PC-3 (cell line): ENCODE measurements around the gene NIT1. TPM values are rescaled to one million over a fixed set of nuclear protein-coding genes. Genes with fewer than 3 reads are reported as not detected.
A peak's percentile ranks its signal among the peaks of the same experiment; 100 is the strongest.

Experiments used
- ATAC-seq: fragments of 200-7000 bp; cut with Tn5 transposase; 2 replicates; pipeline ENCODE4 v1.9.1; 2020; ENCODE audit warnings: mild to moderate bottlenecking, moderate library complexity
- BruUV-seq: library from RNA; stranded (reverse); fragments of 400-500 nt; replicated peaks from 2 replicates; lab custom pipeline; 2021; lab: Mats Ljungman, UMichigan
- CTCF ChIA-PET: fragments of 300-600 bp; sonication (Branson Sonifier 250); formaldehyde crosslinking; loops from one replicate; lab custom pipeline; 2022; ENCODE audit warnings: antibody characterized with exemption; lab: Charles Lee
- POLR2A ChIA-PET: fragments of 300-600 bp; sonication (Branson Sonifier 250); formaldehyde crosslinking; loops from one replicate; lab custom pipeline; 2022; ENCODE audit warnings: antibody characterized with exemption; ENCODE audit not compliant: unreplicated experiment; lab: Charles Lee
- DNase-seq: peaks from one replicate; pipeline ENCODE4 v3.0.0-alpha.2; 2015
- H2AFZ ChIP-seq: fragments of 300-600 bp; sonication (generic); 2 replicates; pipeline ENCODE4 v1.6.0; 2016; ENCODE audit warnings: antibody characterized with exemption, low read length
- H3F3A ChIP-seq: fragments of 300-600 bp; sonication (generic); one replicate; pipeline ENCODE4 v1.6.0; 2017; ENCODE audit warnings: antibody characterized with exemption, low read length, control low read depth, mild to moderate bottlenecking; ENCODE audit not compliant: unreplicated experiment
- H3K27ac ChIP-seq: fragments of 300-600 bp; sonication (generic); 2 replicates; pipeline ENCODE4 v1.5.1; 2016; ENCODE audit warnings: mild to moderate bottlenecking, low read length
- H3K27me3 ChIP-seq: fragments of 300-600 bp; sonication (generic); 2 replicates; pipeline ENCODE4 v1.6.1; 2016; ENCODE audit warnings: low read length, mixed read lengths
- H3K36me3 ChIP-seq: fragments of 300-600 bp; sonication (generic); 2 replicates; pipeline ENCODE4 v1.6.1; 2016; ENCODE audit warnings: low read depth, mixed run types, low read length, mixed read lengths
- H3K4me1 ChIP-seq: fragments of 300-600 bp; sonication (generic); 2 replicates; pipeline ENCODE4 v1.5.1; 2016; ENCODE audit warnings: low read length; ENCODE audit not compliant: insufficient read depth
- H3K4me2 ChIP-seq: fragments of 300-600 bp; sonication (generic); 2 replicates; pipeline ENCODE4 v1.6.0; 2016; ENCODE audit warnings: low read length
- H3K4me3 ChIP-seq: fragments of 300-600 bp; sonication (generic); 2 replicates; pipeline ENCODE4 v1.5.1; 2016; ENCODE audit warnings: mild to moderate bottlenecking, low read length, mixed read lengths
- H3K79me2 ChIP-seq: fragments of 300-600 bp; sonication (generic); 2 replicates; pipeline ENCODE4 v1.6.1; 2017; ENCODE audit warnings: low read length, mixed read lengths
- H3K9ac ChIP-seq: fragments of 300-600 bp; sonication (generic); 2 replicates; pipeline ENCODE4 v1.6.0; 2016; ENCODE audit warnings: mild to moderate bottlenecking, low read length
- H3K9me2 ChIP-seq: fragments of 300-600 bp; sonication (generic); replicated peaks from 2 replicates; pipeline ENCODE4 v1.6.1; 2016; ENCODE audit warnings: mixed run types, low read length, mixed read lengths
- H3K9me3 ChIP-seq: fragments of 300-600 bp; sonication (generic); 2 replicates; pipeline ENCODE4 v1.6.1; 2016; ENCODE audit warnings: low read length, mixed read lengths
- H4K20me1 ChIP-seq: fragments of 300-600 bp; sonication (generic); 2 replicates; pipeline ENCODE4 v1.6.1; 2016; ENCODE audit warnings: low read length, mixed read lengths
- EZH2 ChIP-seq: fragments of 300-600 bp; sonication (generic); IDR thresholded peaks from one replicate; pipeline ENCODE4 v1.6.1; 2017; ENCODE audit warnings: antibody characterized with exemption, mild to moderate bottlenecking, low read length; ENCODE audit not compliant: unreplicated experiment
- EZH2phosphoT487 ChIP-seq: fragments of 300-600 bp; sonication (generic); IDR thresholded peaks from 2 replicates; pipeline ENCODE4 v1.6.1; 2018; ENCODE audit warnings: mild to moderate bottlenecking, antibody characterized with exemption, low read length, borderline replicate concordance
- intact Hi-C: fragments of 100-400 bp; cut with micrococcal nuclease; formaldehyde crosslinking; loops from 2 replicates; pipeline ENCODE4 v1.9.0; 2023
- total RNA-seq: library from RNA; depleted of rRNA; stranded (reverse); fragments of >200 nt; gene quantifications from 2 replicates; pipeline ENCODE4 v1.2.3, GENCODE V29; 2014
- TF ChIP-seq, protein P1 (sequence below): fragments of 300-600 bp; sonication (generic); conservative IDR thresholded peaks from 2 replicates; pipeline ENCODE4 v1.5.1; 2017; ENCODE audit warnings: antibody characterized with exemption, low read depth, mild to moderate bottlenecking, low read length

The NIT1 gene
- total RNA-seq, 1 experiment from 2014 or later = 18.1 TPM

DNA sequence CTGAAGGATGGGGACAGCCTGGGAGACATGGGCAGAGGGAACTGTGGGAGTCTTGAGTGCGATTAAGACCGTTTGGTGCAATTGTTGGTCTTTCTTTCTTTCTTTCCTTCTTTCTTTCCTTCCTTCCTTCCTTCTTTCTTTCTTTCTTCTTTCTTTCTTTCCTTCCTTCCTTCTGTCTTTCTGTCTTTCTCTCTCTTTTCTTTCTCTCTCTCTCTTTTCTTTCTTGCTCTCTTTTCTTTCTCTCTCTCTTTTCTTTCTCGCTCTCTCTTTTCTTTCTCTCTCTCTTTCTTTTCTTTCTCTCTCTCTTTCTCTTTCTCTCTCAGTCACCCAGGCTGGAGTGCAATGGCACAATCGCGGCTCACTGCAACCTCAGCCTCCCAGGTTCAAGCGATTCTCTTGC, 22.7 kb upstream of the NIT1 start:
- Histone ChIP-seq H3K9ac (no peak overlapping the region), H3K4me2 (no peak overlapping the region), H3K36me3 (peaks cover 7% of the 10 kb centered on the region; the same call in 1 of the 2 replicates), H4K20me1 (no peaks in the 10 kb centered on the region; the same call in 1 of the 2 replicates), H2AFZ (no peak overlapping the region), H3K27ac (no peak overlapping the region), H3K9me2 (no peaks in the 10 kb centered on the region), H3K4me3 (no peak overlapping the region), H3K4me1 (peaks cover 42% of the 10 kb centered on the region), H3F3A (no peaks in the 10 kb centered on the region), H3K9me3 (no peaks in the 10 kb centered on the region), H3K27me3 (no peaks in the 10 kb centered on the region), H3K79me2 (no peaks in the 10 kb centered on the region)
- ChIA-PET POLR2A (no interaction called here), CTCF (no interaction called here)
- ATAC-seq = no peak
- TF ChIP-seq EZH2phosphoT487 = no peak
- TF ChIP-seq, protein P1, sequence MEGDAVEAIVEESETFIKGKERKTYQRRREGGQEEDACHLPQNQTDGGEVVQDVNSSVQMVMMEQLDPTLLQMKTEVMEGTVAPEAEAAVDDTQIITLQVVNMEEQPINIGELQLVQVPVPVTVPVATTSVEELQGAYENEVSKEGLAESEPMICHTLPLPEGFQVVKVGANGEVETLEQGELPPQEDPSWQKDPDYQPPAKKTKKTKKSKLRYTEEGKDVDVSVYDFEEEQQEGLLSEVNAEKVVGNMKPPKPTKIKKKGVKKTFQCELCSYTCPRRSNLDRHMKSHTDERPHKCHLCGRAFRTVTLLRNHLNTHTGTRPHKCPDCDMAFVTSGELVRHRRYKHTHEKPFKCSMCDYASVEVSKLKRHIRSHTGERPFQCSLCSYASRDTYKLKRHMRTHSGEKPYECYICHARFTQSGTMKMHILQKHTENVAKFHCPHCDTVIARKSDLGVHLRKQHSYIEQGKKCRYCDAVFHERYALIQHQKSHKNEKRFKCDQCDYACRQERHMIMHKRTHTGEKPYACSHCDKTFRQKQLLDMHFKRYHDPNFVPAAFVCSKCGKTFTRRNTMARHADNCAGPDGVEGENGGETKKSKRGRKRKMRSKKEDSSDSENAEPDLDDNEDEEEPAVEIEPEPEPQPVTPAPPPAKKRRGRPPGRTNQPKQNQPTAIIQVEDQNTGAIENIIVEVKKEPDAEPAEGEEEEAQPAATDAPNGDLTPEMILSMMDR = no peak
- TF ChIP-seq EZH2 = no peak
- DNase-seq = no peak
- BruUV-seq = no TSS peak
- intact Hi-C loops = no loop called here

DNA sequence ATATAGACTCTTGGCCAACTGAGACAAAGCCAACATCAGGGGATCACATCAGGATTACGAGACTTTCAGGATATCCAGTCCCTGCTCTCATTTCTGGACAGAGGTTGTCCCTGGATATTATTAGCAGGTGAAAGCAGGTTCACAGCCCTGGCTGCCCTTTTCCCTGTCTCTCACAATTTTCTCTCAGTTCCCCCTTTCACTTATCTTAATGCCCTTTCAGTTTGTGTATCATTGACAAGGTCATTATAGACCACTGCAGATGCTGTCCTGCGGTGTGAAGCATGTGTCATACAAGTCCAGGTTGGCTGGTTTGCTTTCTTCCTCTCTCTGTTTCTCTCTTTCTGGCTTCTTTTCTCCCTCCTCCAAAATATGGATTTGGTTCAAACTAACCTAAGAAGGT, 21.9 kb upstream of the NIT1 start:
- POLR2A ChIA-PET = no interaction called here
- no TSS peak for BruUV-seq
- intact Hi-C loops = no loop called here

DNA sequence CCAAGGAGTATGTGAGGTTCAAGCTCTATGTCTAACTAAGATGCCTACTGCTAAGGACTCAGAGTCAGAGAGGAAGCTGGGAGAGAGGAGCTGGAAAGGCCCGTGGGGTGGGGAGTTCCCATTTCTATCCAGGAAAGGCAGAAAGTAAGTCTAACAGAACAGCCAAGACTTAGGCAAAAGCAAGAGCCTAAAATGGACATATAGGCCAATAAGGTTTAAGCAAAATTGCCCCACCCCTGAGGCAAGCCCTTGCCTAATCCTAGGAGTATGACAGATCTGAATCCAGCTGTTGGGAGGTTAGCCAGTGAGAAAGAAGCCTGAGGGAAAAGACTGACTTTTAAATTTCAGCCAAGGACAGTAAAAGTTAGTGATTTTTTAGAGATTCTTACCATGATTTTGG, 21.4 kb upstream of the NIT1 start:
- no TSS peak for BruUV-seq
- no peak overlapping the region for H3K27ac ChIP-seq
- peak; percentile 44 for DNase-seq
- TF ChIP-seq, protein P1 = no peak
- TF ChIP-seq EZH2phosphoT487 = no peak
- TF ChIP-seq EZH2 = no peak
- no peak overlapping the region for H2AFZ ChIP-seq
- peaks cover 7% of the 10 kb centered on the region for H3F3A ChIP-seq
- H3K4me3 ChIP-seq = no peak overlapping the region
- H3K4me1 ChIP-seq = peaks cover 43% of the 10 kb centered on the region
- H3K9ac ChIP-seq = no peak overlapping the region
- peaks cover 12% of the 10 kb centered on the region for H3K36me3 ChIP-seq
- no peak for ATAC-seq
- H3K9me2 ChIP-seq = no peaks in the 10 kb centered on the region
- no peaks in the 10 kb centered on the region for H3K9me3 ChIP-seq
- POLR2A ChIA-PET = no interaction called here
- no peak overlapping the region for H3K4me2 ChIP-seq
- no peaks in the 10 kb centered on the region for H3K27me3 ChIP-seq
- H3K79me2 ChIP-seq = no peaks in the 10 kb centered on the region
- H4K20me1 ChIP-seq = no peaks in the 10 kb centered on the region; the same call in 1 of the 2 replicates
- CTCF ChIA-PET = interaction anchor here (1.0 to 2.3 kb wide), 2 partner anchors 23 to 99 kb away, joined by 4 to 16 read pairs; no protein-coding TSS in a partner anchor
- intact Hi-C loops = no loop called here

More for the DNA sequence above, 21.9 kb upstream of the NIT1 start:
- no peaks in the 10 kb centered on the region for H3K27me3 ChIP-seq
- H3K27ac ChIP-seq = no peak overlapping the region
- CTCF ChIA-PET = interaction anchor here (1.0 kb wide), 1 partner anchor 22 kb away, joined by 4 read pairs; no protein-coding TSS in a partner anchor
- peaks cover 46% of the 10 kb centered on the region for H3K4me1 ChIP-seq
- H3K36me3 ChIP-seq = peaks cover 10% of the 10 kb centered on the region; the same call in 1 of the 2 replicates
- no peak overlapping the region for H3K9ac ChIP-seq
- no peak for ATAC-seq
- no peaks in the 10 kb centered on the region for H3K9me3 ChIP-seq
- H2AFZ ChIP-seq = no peak overlapping the region
- no peak overlapping the region for H3K4me2 ChIP-seq
- no peak for DNase-seq
- no peaks in the 10 kb centered on the region for H3K9me2 ChIP-seq
- H3K79me2 ChIP-seq = no peaks in the 10 kb centered on the region
- TF ChIP-seq, protein P1 = no peak
- no peak for TF ChIP-seq EZH2phosphoT487
- no peaks in the 10 kb centered on the region; the same call in 1 of the 2 replicates for H4K20me1 ChIP-seq
- peaks cover 7% of the 10 kb centered on the region for H3F3A ChIP-seq
- H3K4me3 ChIP-seq = no peak overlapping the region
